CD4-positive, alpha-beta T cell (primary cell): ENCODE measurements around the gene LRRK1. TPM values are rescaled to one million over a fixed set of nuclear protein-coding genes. Genes with fewer than 3 reads are reported as not detected.

Source experiments
- ATAC-seq: fragments of 200-7000 bp; cut with Tn5 transposase; one replicate; pipeline ENCODE4 v1.10.0; 2022; ENCODE audit warnings: mild to moderate bottlenecking; ENCODE audit not compliant: poor library complexity
- CTCF ChIA-PET: fragments of 350-600 bp; sonication (Branson Sonifier 250); formaldehyde crosslinking; loops from one replicate; lab custom pipeline; 2021; ENCODE audit warnings: antibody characterized with exemption, inconsistent platforms; lab: Charles Lee
- POLR2A ChIA-PET: fragments of 350-600 bp; sonication (Branson Sonifier 250); formaldehyde crosslinking; loops from one replicate; lab custom pipeline; 2021; ENCODE audit warnings: antibody characterized with exemption, inconsistent platforms; lab: Charles Lee
- DNase-seq, 14 experiments: peaks; one replicate each; pipeline ENCODE4 v3.0.0-alpha.2; 2013 to 2020; ENCODE audit warnings: mixed read lengths in 2 of 14
- H3K27ac ChIP-seq, 2 donors: one replicate each; pipeline versions ENCODE4 v1.5.1 to v1.7.0; 2013; ENCODE audit warnings: low read length in 2 of 2, low read depth in 1 of 2, mild to moderate bottlenecking in 1 of 2
- H3K27me3 ChIP-seq, 2 experiments: 1 replicate in 1 of 2; 2 replicates in 1 of 2; pipeline versions ENCODE4 v1.6.1 to v1.7.0; 2013; ENCODE audit warnings: low read length in 2 of 2, control low read depth in 1 of 2, mild to moderate bottlenecking in 1 of 2, moderate library complexity in 1 of 2; ENCODE audit not compliant: insufficient read depth in 2 of 2, control insufficient read depth in 1 of 2
- H3K36me3 ChIP-seq: one replicate; pipeline ENCODE4 v1.6.1; 2013; ENCODE audit warnings: low read length, control low read depth; ENCODE audit not compliant: insufficient read depth
- H3K4me1 ChIP-seq: one replicate; pipeline ENCODE4 v1.6.1; 2013; ENCODE audit warnings: low read length, control low read depth; ENCODE audit not compliant: insufficient read depth
- H3K4me3 ChIP-seq: one replicate; pipeline ENCODE4 v1.5.1; 2013; ENCODE audit warnings: mild to moderate bottlenecking, low read length, moderate library complexity
- H3K9me3 ChIP-seq, 2 experiments: 1 replicate in 1 of 2; 2 replicates in 1 of 2; pipeline versions ENCODE4 v1.6.1 to v1.7.0; 2013; ENCODE audit warnings: low read length in 2 of 2, mild to moderate bottlenecking in 2 of 2, control low read depth in 1 of 2, moderate library complexity in 1 of 2; ENCODE audit not compliant: control insufficient read depth in 1 of 2, insufficient read depth in 1 of 2
- H3K27ac Mint-ChIP-seq: one replicate; pipeline ENCODE4 v1.8.0; 2020; ENCODE audit warnings: mixed read lengths
- H3K27me3 Mint-ChIP-seq: one replicate; pipeline ENCODE4 v1.8.0; 2021; ENCODE audit warnings: mixed read lengths
- H3K36me3 Mint-ChIP-seq: one replicate; pipeline ENCODE4 v1.8.0; 2021; ENCODE audit warnings: low read depth, mixed read lengths
- H3K4me1 Mint-ChIP-seq: one replicate; pipeline ENCODE4 v1.8.0; 2021; ENCODE audit warnings: low read depth, mixed read lengths
- H3K4me3 Mint-ChIP-seq: one replicate; pipeline ENCODE4 v1.8.0; 2020; ENCODE audit warnings: mild to moderate bottlenecking, mixed read lengths
- H3K9me3 Mint-ChIP-seq: one replicate; pipeline ENCODE4 v1.8.0; 2020; ENCODE audit warnings: mixed read lengths
- CTCF ChIP-seq: fragments of 200-600 bp; IDR thresholded peaks from one replicate; pipeline ENCODE4 v1.8.0; 2022; ENCODE audit warnings: antibody characterized with exemption, mild to moderate bottlenecking
- intact Hi-C, 2 experiments: fragments of 100-400 bp; cut with DNase I in 1 of 2; cut with micrococcal nuclease in 1 of 2; formaldehyde crosslinking; loops; one replicate each; pipeline versions ENCODE4 v1.15.1 to v1.9.0; 2023 to 2025; cut with DNase I, micrococcal nuclease
- total RNA-seq, 174 experiments: library from RNA in 2 of 174; stranded (reverse) in 2 of 174; gene quantifications; one replicate each; pipeline ENCODE4 v1.2.3 and lab custom pipeline; 2021 to 2026

LRRK1 gene
- total RNA-seq, 2 experiments from 2014 or later: 0.60 to 0.73 TPM

- no peak overlapping the region for H3K27ac ChIP-seq
- ATAC-seq: no peak
Measured at GRCh38 chr15:100934726-100935125, 15.6 kb downstream of the LRRK1 start.

GRCh38 chr15:100937171-100937570 is 18.0 kb downstream of the LRRK1 start:
- intact Hi-C loops: no loop called here
- Mint-ChIP-seq H3K4me1 (no peaks in the 10 kb centered on the region), H3K4me3 (no peak overlapping the region), H3K9me3 (no peaks in the 10 kb centered on the region), H3K27me3 (peaks cover 6% of the 10 kb centered on the region), H3K36me3 (no peaks in the 10 kb centered on the region), H3K27ac (no peak overlapping the region)
- ChIA-PET POLR2A (no interaction called here), CTCF (no interaction called here)
- no peak overlapping the region for H3K27ac ChIP-seq
- H3K4me1 ChIP-seq: no peaks in the 10 kb centered on the region
- DNase-seq (no peak), ATAC-seq (no peak)
- no peak for TF ChIP-seq CTCF
- peaks cover 0 to 2% of the 10 kb centered on the region in 2 experiments for H3K27me3 ChIP-seq
- no peaks in the 10 kb centered on the region for H3K36me3 ChIP-seq
- no peak overlapping the region for H3K4me3 ChIP-seq
- peaks cover 0 to 4% of the 10 kb centered on the region in 2 experiments for H3K9me3 ChIP-seq

More at GRCh38 chr15:100934726-100935125, 15.6 kb downstream of the LRRK1 start:
- no peak for DNase-seq
- no peak overlapping the region for H3K4me3 Mint-ChIP-seq
- H3K27ac Mint-ChIP-seq: no peak overlapping the region
- intact Hi-C loops: no loop called here
- no peaks in the 10 kb centered on the region for H3K4me1 Mint-ChIP-seq
- H3K27me3 Mint-ChIP-seq: peaks cover 15% of the 10 kb centered on the region
- no peaks in the 10 kb centered on the region for H3K27me3 ChIP-seq
- CTCF ChIA-PET: no interaction called here
- POLR2A ChIA-PET: interaction anchor here (0.6 kb wide), 1 partner anchor 223 kb away, joined by 3 read pairs; no protein-coding TSS in a partner anchor
- H3K36me3 ChIP-seq: no peaks in the 10 kb centered on the region
- H3K4me1 ChIP-seq: no peaks in the 10 kb centered on the region
- H3K4me3 ChIP-seq: no peak overlapping the region
- H3K9me3 ChIP-seq: no peaks in the 10 kb centered on the region
- H3K36me3 Mint-ChIP-seq: no peaks in the 10 kb centered on the region
- H3K9me3 Mint-ChIP-seq: no peaks in the 10 kb centered on the region
- no peak for TF ChIP-seq CTCF

- no peaks in the 10 kb centered on the region for H3K4me1 Mint-ChIP-seq
- no peak overlapping the region for H3K27ac Mint-ChIP-seq
- TF ChIP-seq CTCF: no peak
- H3K36me3 Mint-ChIP-seq: no peaks in the 10 kb centered on the region
- H3K4me3 Mint-ChIP-seq: no peak overlapping the region
- no peak for ATAC-seq
- ChIA-PET CTCF (no interaction called here), POLR2A (no interaction called here)
- DNase-seq: no peak
- H3K4me1 ChIP-seq: no peaks in the 10 kb centered on the region
- H3K27me3 Mint-ChIP-seq: peaks cover 6% of the 10 kb centered on the region
- H3K4me3 ChIP-seq: no peak overlapping the region
- H3K36me3 ChIP-seq: no peaks in the 10 kb centered on the region
- H3K9me3 Mint-ChIP-seq: no peaks in the 10 kb centered on the region
- no peak overlapping the region for H3K27ac ChIP-seq
- peaks cover 0 to 4% of the 10 kb centered on the region in 2 experiments for H3K9me3 ChIP-seq
- intact Hi-C loops: no loop called here
- peaks cover 0 to 2% of the 10 kb centered on the region in 2 experiments for H3K27me3 ChIP-seq
Measured at GRCh38 chr15:100939791-100940190, 20.6 kb downstream of the LRRK1 start.
